Omental fat pad (tissue), 4 donors: ENCODE data around the gene ALDH6A1. TPM values are rescaled to one million over a fixed set of nuclear protein-coding genes. Genes with fewer than 3 reads are reported as not detected.
A peak's percentile ranks its signal among the peaks of the same experiment; 100 is the strongest.

ENCODE experiments used
- ATAC-seq: fragments of 150-250 bp; one replicate; pipeline ENCODE4 v1.9.1; 2016; ENCODE audit warnings: mild to moderate bottlenecking, moderate library complexity; ENCODE audit not compliant: low FRiP score
- DNase-seq: peaks from one replicate; pipeline ENCODE4 v3.0.0-alpha.2; 2019; ENCODE audit warnings: low spot score
- CTCF ChIP-seq, 3 donors: fragments of 450-650 bp; IDR thresholded peaks; one replicate each; pipeline ENCODE4 v1.5.1; 2016 to 2017; ENCODE audit warnings: antibody characterized with exemption in 3 of 3, mild to moderate bottlenecking in 3 of 3, moderate library complexity in 2 of 3
- total RNA-seq, 4 donors: library from RNA; depleted of rRNA; stranded (reverse); fragments of >200 nt; gene quantifications; one replicate each; pipeline ENCODE4 v1.1.0, GENCODE V29; 2016

The ALDH6A1 gene
- total RNA-seq, 4 donors from 2014 or later: 42.8 to 70.4 (median 59.8) TPM

GRCh38 chr14:74049876-74050495, 34.3 kb downstream of the ALDH6A1 start:
- ATAC-seq: no peak
- no peak for TF ChIP-seq CTCF (IDR thresholded peaks at IDR 0.05)
- DNase-seq: no peak

GRCh38 chr14:74048281-74048680, 36.0 kb downstream of the ALDH6A1 start:
- no peak for TF ChIP-seq CTCF (IDR thresholded peaks at IDR 0.05)
- DNase-seq (no peak), ATAC-seq (no peak)

GRCh38 chr14:74045522-74045921, 38.7 kb downstream of the ALDH6A1 start:
- no peak for TF ChIP-seq CTCF (IDR thresholded peaks at IDR 0.05)

GRCh38 chr14:74042296-74042695, 42.0 kb downstream of the ALDH6A1 start:
- no peak for ATAC-seq
- no peak for DNase-seq
- TF ChIP-seq CTCF (IDR thresholded peaks at IDR 0.05): no peak

More at GRCh38 chr14:74045522-74045921, 38.7 kb downstream of the ALDH6A1 start:
- DNase-seq (no peak), ATAC-seq (no peak)

GRCh38 chr14:74038020-74038859, 46.0 kb downstream of the ALDH6A1 start:
- ATAC-seq (no peak), DNase-seq (no peak)
- TF ChIP-seq CTCF (IDR thresholded peaks at IDR 0.05): peak in 1 of 3 donors; percentile 15

GRCh38 chr14:74035556-74035955, 48.7 kb downstream of the ALDH6A1 start:
- no peak for TF ChIP-seq CTCF (IDR thresholded peaks at IDR 0.05)
- ATAC-seq (no peak), DNase-seq (no peak)
